AG09309 (cell line): ENCODE results near the gene HSPB9.

Source experiments
- DNase-seq: peaks from one replicate; pipeline ENCODE4 v3.0.0-alpha.2; 2010; ENCODE audit warnings: low read depth
- H3K4me3 ChIP-seq: 2 replicates; pipeline ENCODE4 v1.5.1; 2011; ENCODE audit warnings: mild to moderate bottlenecking, low read depth, low read length, moderate library complexity; ENCODE audit not compliant: control insufficient read depth
- CTCF ChIP-seq: IDR thresholded peaks from 2 replicates; pipeline ENCODE4 v1.5.1; 2011; ENCODE audit warnings: mild to moderate bottlenecking, low read depth, low read length, inconsistent platforms; ENCODE audit not compliant: insufficient read depth, control insufficient read depth; ENCODE audit errors: missing control alignments

The HSPB9 gene

GRCh38 chr17:42163696-42164407, 41.2 kb downstream of the HSPB9 start:
- no peak for TF ChIP-seq CTCF
- no peak overlapping the region for H3K4me3 ChIP-seq
- DNase-seq: no peak

GRCh38 chr17:42165751-42166150, 43.1 kb downstream of the HSPB9 start:
- TF ChIP-seq CTCF: no peak
- no peak overlapping the region for H3K4me3 ChIP-seq
- DNase-seq: no peak

GRCh38 chr17:42166196-42166763, 43.7 kb downstream of the HSPB9 start:
- H3K4me3 ChIP-seq: no peak overlapping the region
- no peak for DNase-seq
- TF ChIP-seq CTCF: no peak

GRCh38 chr17:42167807-42168206, 45.2 kb downstream of the HSPB9 start:
- DNase-seq: no peak
- no peak overlapping the region for H3K4me3 ChIP-seq
- no peak for TF ChIP-seq CTCF

- DNase-seq: no peak
- TF ChIP-seq CTCF: no peak
- no peak overlapping the region for H3K4me3 ChIP-seq
Observed at GRCh38 chr17:42169351-42169750, 46.7 kb downstream of the HSPB9 start.

- no peak for TF ChIP-seq CTCF
- H3K4me3 ChIP-seq: no peak overlapping the region
- no peak for DNase-seq
Observed at GRCh38 chr17:42171831-42172230, 49.2 kb downstream of the HSPB9 start.
